Measurements from ENCODE around the gene SERPINB6.
"Not testable (repeated sequence)": the region's sequence is repeated elsewhere in the genome, so short reads cannot be mapped to it uniquely, and the experiment has no call there.

Gene SERPINB6

GRCh38 chr6:2958776-2959175, 12.6 kb downstream of the SERPINB6 start:
- DNase-seq (ENCODE audit: low spot score) (no peak), FAIRE-seq (no peak)

- FAIRE-seq (no peak), DNase-seq (ENCODE audit: low spot score) (no peak)
Measured at GRCh38 chr6:2958331-2958711, 13.0 kb downstream of the SERPINB6 start.

- DNase-seq (ENCODE audit: low spot score) (no peak), FAIRE-seq (no peak)
Measured at GRCh38 chr6:2957696-2958330, 13.6 kb downstream of the SERPINB6 start.

DNA sequence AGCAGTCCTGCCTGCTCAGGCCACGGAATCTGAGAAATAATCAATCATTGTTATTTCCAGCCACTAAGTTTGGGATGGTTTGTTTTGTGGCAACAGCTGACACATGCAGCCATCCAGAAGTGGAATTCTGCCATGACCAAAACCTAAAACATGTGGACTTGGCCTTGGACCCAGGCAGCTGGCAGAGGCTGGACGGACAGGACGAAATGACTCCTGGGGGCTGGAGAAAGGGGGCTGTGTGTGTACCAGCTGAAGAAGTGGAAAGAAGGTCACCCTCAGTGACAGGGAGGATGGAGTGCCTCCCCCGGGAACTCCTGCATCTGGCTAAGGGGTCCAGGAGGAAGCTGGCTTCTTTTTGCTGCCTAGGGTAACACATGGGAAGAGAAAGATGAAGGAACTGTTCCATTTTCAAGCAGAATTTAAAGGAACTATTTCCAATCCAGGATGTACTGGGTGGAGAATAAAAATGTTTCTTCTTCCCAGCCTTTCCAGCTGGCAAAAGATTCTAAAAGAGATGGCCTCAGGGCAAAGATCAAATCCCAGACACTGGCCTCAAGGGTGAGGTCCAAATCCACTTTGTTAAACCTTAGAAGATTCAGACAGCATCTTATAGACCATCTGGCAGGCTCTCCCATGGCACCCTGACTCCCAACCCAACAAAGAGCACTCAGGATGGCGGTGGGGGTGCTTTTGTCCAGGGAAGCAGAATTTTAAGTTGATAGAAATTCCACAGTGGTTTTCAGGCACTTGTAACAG, 14.3 kb downstream of the SERPINB6 start:
- no peak for FAIRE-seq
- no peak for DNase-seq (ENCODE audit: low spot score)

DNA sequence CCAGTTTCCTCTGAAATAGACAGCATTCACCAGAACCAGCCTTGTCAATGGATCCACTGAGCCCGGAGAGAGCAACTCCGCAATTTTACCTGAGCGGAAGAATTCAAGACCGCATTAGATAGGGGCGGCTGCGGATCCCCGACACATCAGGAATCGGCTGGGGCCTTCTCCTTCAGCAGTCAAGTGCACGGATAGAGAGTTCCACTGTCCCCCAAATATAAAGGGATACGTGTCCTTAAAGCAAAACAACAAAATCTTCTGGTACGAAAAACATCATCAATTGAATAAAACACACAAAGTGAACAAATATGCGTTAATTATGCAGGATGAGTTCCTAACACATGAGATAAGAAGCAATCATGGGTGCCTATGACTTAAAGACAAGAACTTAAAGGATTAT, 18.3 kb downstream of the SERPINB6 start:
- DNase-seq (ENCODE audit: low spot score) (no peak), FAIRE-seq (no peak)

DNA sequence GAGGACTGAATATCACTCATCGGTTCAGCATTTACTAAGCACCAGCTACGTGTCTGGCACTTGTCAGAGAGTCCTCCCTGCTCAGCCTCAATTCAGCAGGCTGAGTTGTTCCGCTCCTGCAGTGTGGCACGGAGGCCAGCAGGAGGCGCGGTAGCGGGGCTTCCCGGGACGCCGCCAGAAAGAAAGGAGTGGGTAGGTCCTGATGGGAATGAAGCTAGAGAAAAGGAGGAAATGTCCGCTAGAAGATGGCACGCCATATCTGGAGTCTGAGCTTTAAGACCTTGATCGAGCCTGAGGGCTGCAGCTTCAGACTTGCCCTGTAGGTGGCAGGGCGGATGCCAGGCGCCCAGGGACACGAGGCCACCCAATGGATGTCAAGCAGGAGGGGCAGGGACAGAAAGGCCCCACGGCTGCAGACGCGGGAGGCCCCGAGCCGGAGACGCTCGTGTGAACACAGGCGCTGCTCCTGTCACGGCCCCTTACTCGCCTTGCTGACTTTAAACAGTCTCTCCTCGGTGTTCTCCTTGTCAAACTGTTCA, 18.7 kb downstream of the SERPINB6 start:
- DNase-seq (ENCODE audit: low spot score) (peak; percentile 80), FAIRE-seq (no peak)

GRCh38 chr6:2951728-2952127, 19.6 kb downstream of the SERPINB6 start:
- DNase-seq (ENCODE audit: low spot score) = no peak
- FAIRE-seq = no peak

- no peak for FAIRE-seq
- DNase-seq (ENCODE audit: low spot score) = no peak
Measured at GRCh38 chr6:2950713-2951112, 20.7 kb downstream of the SERPINB6 start.

DNA sequence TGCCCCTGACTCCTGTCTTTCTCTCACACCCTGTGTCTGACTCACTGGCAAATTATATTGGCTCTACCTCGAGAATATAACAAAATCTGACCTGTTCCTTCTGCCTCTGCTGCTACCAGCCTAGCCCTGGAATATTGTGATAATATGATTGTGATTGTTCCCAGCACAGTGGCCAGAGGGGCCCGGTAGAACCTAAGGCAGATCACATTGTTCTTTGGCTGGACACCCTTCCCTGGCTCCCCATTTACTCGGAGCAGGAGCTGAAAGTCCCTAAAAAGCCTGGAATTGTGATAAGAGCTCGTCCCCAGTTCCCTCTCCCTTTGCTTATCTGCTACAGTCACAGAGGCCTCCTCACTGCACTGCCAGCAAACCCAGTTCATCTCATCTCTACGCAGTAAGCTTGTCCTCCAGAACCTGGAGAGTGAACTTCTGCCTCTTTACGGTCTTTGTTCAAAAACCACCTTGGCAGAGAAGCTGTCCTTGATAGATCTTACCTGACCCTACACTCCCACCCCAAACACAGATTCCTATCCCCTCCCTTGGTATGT, 21.8 kb downstream of the SERPINB6 start:
- DNase-seq (ENCODE audit: low spot score) (no peak), FAIRE-seq (no peak)

DNA sequence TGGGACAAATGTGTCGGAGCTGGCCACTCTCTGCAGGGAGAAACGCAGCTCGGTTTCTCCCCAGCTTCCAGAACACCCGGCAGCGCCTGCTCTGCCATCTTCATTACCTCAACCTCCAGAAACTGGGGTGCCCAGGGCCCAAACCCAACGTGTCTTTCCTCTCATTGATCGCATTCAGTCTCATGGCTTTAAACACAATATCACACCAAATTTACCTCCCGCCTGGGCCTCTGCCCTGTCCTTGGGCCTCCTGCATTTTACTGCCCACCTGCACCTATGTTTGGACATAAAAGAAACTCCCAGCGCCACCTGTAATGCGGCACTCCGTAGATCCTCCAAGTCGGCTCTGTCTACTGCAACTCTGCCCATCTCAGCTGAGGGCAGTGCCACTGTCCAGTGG, 22.2 kb downstream of the SERPINB6 start:
- no peak for DNase-seq (ENCODE audit: low spot score)
- no peak for FAIRE-seq

DNA sequence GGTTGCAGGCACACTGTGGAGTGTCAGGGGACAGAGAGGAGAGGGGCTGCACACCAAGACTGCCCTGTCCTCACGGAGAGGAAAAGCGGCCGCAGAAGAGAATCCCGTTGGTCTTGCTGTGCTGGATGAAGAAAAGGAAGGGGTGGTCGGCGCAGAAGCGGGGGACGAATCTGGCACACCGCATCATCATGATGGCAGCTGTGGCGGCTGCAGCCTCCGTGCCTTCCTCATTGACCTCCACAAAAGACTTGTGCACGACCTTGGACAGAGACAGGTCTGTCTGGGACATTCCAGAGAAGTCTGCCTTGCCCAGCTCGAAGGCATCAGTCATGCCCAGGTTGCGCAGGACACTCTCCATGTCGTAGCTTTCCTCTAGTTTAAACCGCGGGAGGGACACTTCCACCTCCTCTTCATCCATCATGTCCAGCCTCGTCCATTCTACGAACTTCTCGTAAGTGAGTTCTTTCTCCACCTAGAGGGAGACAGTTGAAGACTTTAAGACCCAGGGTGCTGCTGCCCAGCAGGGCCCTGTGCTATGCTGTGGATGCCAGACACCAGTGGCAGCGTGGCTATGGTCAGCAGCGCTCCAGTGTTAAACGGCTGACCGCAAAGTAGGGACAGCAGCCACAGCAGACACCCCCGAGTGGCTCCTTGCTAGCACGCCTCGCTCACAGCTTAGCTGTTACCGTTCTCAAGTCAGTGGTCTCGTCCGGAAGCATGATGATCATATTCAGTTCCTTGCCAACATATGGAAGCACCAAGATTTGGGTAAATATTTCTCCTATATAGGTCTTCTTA, 22.9 kb downstream of the SERPINB6 start:
- FAIRE-seq (no peak), DNase-seq (ENCODE audit: low spot score) (no peak)

DNA sequence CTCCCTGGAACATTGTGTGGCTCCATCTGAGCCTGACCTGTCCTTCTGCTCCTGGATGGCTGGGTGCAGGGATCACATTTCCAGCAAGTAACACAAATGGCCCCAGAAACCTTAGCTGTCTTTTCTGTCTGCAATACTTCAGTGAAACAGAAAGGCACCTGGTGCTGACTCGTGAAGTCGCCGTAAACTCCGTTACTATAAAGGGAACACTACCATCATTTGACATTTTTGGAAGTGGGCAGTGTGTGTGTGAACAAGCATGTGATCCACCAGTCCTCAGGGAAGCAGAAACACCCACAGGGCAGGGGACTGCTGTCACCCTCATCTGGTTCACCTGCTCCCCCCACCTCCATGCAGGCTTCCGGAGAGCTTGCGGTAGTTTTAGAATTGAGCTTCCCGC, 23.9 kb downstream of the SERPINB6 start:
- DNase-seq (ENCODE audit: low spot score) = no peak
- FAIRE-seq = no peak

GRCh38 chr6:2945153-2945452, 26.3 kb downstream of the SERPINB6 start:
- DNase-seq (ENCODE audit: low spot score) (no peak), FAIRE-seq (no peak)

DNA sequence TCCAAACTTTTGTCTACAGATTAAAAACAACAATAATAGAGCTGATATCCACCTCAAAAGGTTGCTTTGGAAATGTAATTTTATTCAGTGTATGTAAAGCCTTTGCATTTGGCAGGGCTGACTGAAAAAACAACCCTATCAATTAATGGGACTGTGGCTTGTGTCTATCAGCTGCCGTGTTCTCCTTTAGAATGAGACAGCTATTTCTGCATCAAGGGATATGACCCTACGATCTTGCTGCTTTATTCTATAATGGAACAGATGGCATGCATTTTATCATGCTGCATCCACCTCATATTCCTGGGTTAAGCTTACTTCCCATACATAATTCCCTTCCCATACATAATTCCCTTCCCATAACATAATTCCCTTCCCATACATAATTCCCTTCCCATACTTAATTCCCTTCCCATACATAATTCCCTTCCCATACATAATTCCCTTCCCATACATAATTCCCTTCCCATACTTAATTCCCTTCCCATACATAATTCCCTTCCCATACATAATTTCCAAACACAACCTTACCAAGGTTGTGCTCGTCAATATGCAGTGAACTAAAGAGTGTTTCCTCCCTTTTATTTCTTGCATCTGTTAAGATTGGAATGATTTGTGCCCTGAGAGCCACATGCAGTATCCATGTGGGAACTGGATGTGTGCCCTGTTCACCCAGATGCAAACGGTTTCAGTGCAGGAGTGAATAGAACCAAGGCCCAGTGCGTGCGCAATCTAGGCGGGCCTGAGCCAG, 26.8 kb downstream of the SERPINB6 start:
- DNase-seq (ENCODE audit: low spot score) (no peak), FAIRE-seq (no peak)

GRCh38 chr6:2943564-2943955, 27.8 kb downstream of the SERPINB6 start:
- DNase-seq (ENCODE audit: low spot score) = no peak
- no peak for FAIRE-seq

- DNase-seq (ENCODE audit: low spot score) (no peak), FAIRE-seq (no peak)
Measured at GRCh38 chr6:2942914-2943563, 28.3 kb downstream of the SERPINB6 start.

DNA sequence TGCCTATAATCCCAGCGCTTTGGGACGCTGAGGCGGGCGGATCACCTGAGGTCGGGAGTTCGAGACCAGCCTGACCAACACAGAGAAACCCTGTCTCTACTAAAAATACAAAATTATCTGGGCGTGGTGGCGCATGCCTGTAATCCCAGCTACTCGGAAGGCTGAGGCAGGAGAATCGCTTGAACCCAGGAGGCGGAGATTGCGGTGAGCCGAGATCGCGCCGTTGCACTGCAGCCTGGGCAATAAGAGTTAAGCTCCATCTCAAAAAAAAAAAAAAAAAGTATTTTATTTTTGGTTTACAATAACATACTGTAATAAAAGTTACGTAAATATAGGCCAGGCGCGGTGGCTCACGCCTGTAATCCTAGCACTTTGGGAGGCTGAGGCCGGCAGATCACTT, 29.3 kb downstream of the SERPINB6 start:
- DNase-seq (ENCODE audit: low spot score); FAIRE-seq: not testable (repeated sequence)

DNA sequence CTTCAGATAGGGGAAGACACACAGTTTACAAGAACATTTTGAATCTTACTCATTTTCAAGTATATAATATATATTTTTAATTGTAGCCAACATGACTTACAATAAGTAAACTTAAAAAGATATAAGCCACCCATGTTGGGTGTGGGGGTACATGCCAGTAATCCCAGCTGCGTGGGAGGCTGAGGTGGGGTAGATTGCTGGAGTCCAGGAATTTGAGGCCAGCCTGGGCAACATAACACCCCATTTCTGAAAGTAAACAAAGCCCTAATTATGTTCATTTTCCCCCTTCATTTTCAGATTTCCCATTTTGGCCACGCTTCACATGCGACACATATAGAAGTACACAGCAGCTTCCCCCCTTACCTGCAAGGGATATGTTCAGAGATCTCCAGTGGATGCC, 30.5 kb downstream of the SERPINB6 start:
- DNase-seq (ENCODE audit: low spot score) (no peak), FAIRE-seq (no peak)

DNA sequence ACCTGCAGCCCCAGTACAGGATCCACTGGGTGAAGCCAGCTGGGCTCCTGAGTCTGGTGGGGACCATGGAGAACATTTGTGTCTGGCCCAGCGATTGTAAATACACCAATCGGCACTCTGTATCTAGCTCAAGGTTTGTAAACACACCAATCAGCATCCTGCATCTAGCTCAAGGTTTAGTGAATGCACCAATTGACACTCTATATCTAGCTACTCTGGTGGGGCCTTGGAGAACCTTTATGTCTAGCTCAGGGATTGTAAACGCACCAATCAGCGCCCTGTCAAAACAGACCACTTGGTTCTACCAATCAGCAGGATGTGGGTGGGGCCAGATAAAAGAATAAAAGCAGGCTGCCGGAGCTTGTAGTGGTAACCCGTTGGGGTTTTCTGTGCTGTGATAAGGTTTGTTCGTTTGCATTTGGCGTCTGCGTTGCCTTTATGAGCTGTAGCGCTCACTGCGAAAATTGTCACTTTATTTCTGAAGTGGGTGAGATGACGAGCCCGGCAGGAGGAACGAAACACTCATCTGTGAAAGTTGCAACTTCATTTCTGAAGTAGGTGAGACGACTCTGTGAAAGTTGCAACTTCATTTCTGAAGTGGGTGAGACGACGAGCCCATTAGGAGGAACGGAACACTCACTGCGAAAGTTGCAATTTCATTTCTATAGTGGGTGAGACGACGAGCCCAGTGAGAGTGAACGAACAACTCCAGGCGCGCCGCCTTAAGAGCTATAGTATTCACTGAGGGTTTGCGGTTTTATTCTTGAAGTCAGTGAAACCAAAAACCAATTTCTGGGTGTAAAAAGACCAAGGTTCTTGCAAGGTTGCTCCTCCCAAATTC, 31.1 kb downstream of the SERPINB6 start:
- no peak for DNase-seq (ENCODE audit: low spot score)
- no peak for FAIRE-seq

All from RCC 7860 (cell line).